HL-60 (cell line): Measurements from ENCODE around the gene PRPSAP2.

Source experiments
- POLR2AphosphoS5 ChIP-seq: IDR thresholded peaks from 2 replicates; pipeline ENCODE4 v1.6.1; 2012; ENCODE audit warnings: low read depth
- TF ChIP-seq, protein P1 (sequence below): IDR thresholded peaks from one replicate; pipeline ENCODE4 v1.5.1; 2011; ENCODE audit warnings: low read length, control low read depth, inconsistent platforms; ENCODE audit not compliant: insufficient read depth
- TF ChIP-seq, protein P2 (sequence below): IDR thresholded peaks from 2 replicates; pipeline ENCODE4 v1.6.1; 2012; ENCODE audit warnings: low read depth; ENCODE audit not compliant: insufficient replicate concordance

DNA sequence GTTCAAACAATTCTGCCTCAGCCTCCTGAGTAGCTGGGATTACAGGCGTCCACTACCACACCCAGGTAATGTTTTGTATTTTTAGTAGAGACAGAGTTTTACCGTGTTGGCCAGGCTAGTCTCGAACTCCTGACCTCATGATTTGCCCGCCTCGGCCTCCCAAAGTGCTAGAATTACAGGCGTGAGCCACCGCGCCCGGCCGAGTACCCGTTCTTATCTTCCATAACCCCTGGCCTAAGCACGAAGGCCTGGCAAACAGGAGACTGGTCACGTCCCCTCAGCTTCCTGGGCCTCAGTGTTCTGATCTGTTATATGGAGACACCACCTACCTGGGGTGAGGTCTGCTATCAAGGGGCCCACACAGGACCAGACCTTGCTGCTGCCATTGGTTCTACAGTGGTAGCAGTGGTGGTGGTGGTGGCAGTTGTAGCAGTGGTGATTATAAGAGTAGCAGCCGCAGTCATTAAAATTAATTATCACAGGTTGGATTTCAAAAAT is 95.3 kb downstream of the PRPSAP2 start:
- TF ChIP-seq, protein P1, sequence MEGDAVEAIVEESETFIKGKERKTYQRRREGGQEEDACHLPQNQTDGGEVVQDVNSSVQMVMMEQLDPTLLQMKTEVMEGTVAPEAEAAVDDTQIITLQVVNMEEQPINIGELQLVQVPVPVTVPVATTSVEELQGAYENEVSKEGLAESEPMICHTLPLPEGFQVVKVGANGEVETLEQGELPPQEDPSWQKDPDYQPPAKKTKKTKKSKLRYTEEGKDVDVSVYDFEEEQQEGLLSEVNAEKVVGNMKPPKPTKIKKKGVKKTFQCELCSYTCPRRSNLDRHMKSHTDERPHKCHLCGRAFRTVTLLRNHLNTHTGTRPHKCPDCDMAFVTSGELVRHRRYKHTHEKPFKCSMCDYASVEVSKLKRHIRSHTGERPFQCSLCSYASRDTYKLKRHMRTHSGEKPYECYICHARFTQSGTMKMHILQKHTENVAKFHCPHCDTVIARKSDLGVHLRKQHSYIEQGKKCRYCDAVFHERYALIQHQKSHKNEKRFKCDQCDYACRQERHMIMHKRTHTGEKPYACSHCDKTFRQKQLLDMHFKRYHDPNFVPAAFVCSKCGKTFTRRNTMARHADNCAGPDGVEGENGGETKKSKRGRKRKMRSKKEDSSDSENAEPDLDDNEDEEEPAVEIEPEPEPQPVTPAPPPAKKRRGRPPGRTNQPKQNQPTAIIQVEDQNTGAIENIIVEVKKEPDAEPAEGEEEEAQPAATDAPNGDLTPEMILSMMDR, result no peak
- TF ChIP-seq POLR2AphosphoS5, result no peak
- TF ChIP-seq, protein P2, sequence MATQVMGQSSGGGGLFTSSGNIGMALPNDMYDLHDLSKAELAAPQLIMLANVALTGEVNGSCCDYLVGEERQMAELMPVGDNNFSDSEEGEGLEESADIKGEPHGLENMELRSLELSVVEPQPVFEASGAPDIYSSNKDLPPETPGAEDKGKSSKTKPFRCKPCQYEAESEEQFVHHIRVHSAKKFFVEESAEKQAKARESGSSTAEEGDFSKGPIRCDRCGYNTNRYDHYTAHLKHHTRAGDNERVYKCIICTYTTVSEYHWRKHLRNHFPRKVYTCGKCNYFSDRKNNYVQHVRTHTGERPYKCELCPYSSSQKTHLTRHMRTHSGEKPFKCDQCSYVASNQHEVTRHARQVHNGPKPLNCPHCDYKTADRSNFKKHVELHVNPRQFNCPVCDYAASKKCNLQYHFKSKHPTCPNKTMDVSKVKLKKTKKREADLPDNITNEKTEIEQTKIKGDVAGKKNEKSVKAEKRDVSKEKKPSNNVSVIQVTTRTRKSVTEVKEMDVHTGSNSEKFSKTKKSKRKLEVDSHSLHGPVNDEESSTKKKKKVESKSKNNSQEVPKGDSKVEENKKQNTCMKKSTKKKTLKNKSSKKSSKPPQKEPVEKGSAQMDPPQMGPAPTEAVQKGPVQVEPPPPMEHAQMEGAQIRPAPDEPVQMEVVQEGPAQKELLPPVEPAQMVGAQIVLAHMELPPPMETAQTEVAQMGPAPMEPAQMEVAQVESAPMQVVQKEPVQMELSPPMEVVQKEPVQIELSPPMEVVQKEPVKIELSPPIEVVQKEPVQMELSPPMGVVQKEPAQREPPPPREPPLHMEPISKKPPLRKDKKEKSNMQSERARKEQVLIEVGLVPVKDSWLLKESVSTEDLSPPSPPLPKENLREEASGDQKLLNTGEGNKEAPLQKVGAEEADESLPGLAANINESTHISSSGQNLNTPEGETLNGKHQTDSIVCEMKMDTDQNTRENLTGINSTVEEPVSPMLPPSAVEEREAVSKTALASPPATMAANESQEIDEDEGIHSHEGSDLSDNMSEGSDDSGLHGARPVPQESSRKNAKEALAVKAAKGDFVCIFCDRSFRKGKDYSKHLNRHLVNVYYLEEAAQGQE, result no peak
